SU-DHL-6 (cell line): Measurements from ENCODE around the gene GLYATL1.

Source experiments
- EZH2phosphoT487 ChIP-seq: fragments of 200-600 bp; sonication (generic), shearing (Covaris generic); conservative IDR thresholded peaks from 2 replicates; pipeline ENCODE4 v1.6.1; 2018; ENCODE audit warnings: mild to moderate bottlenecking, antibody characterized with exemption, low read length, moderate library complexity, mixed read lengths
- TF ChIP-seq, protein P1 (sequence below): fragments of 200-600 bp; sonication (generic); IDR thresholded peaks from one replicate; pipeline ENCODE4 v1.5.1; 2017; ENCODE audit warnings: antibody characterized with exemption, mild to moderate bottlenecking, low read length, moderate library complexity; ENCODE audit not compliant: insufficient read depth, poor library complexity, severe bottlenecking

DNA sequence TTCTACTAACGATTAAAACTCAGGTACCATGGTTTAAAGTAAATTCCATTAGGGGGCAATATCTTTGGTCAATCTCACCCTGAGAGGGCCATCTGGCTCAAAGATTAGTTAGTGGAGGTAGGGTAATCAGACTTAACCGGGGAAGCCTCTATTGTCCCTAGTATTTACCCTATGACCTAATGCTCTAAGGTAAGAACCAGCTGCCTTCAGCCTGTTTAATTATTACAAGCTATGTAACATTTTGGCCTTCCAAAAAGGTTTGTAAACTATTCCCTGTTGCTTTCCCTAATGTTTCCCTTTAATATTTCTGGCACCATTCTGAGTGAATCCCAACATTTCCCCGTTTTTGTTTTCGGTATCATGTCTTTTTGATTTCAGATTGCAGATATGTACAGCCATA lies 15.1 kb upstream of the GLYATL1 start:
- TF ChIP-seq, protein P1, sequence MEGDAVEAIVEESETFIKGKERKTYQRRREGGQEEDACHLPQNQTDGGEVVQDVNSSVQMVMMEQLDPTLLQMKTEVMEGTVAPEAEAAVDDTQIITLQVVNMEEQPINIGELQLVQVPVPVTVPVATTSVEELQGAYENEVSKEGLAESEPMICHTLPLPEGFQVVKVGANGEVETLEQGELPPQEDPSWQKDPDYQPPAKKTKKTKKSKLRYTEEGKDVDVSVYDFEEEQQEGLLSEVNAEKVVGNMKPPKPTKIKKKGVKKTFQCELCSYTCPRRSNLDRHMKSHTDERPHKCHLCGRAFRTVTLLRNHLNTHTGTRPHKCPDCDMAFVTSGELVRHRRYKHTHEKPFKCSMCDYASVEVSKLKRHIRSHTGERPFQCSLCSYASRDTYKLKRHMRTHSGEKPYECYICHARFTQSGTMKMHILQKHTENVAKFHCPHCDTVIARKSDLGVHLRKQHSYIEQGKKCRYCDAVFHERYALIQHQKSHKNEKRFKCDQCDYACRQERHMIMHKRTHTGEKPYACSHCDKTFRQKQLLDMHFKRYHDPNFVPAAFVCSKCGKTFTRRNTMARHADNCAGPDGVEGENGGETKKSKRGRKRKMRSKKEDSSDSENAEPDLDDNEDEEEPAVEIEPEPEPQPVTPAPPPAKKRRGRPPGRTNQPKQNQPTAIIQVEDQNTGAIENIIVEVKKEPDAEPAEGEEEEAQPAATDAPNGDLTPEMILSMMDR: no peak
- no peak for TF ChIP-seq EZH2phosphoT487
